Measurements from ENCODE around the gene GPR68.
"Not testable (repeated sequence)": the region's sequence is repeated elsewhere in the genome, so short reads cannot be mapped to it uniquely, and the experiment has no call there.

The GPR68 gene

DNA sequence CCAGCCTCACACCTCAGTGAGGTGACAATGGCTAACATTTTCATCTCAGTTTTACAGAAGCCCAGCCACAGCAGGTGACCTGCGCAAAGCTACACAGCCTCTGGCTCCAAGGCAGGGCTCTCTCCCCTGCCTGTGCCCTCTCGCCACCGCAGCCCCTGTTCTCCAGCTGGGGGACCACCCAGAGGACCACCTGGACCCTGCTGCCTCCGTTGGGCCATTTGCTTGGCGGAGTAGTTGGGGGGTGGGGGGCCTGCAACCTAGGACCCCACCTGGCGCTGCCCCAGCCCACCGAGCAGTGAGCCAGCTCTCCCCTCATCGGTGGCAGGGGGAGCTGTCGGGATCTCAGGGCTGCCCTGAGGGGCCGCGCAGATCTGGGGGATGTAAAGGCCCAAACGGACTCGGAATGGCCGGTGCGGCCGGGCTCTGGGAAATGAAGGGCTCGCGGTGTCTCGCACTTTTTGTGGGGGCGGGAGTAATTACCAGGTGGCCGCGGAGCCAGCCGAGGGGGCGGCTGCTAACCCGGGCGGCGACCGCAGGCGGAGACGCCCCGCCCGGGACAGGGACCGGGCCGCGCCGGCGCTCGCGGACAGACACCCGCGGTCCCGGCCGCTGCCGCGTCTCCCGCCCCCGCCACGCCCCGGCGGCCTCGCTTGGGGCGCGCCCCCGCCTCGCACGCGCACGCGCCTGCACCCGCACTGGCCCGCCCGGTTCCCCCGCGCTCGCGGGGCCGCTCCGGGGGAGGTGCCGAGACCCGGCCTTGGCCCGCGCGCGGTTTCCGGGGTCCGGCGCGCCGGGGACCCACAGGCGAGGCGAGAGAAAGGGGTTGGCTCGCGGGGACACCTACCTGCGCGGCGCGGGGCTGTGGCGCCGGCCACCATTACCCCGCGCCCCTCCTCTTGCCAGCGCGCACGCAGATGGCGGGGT, 8.6 kb upstream of the GPR68 start:
- no peak for DNase-seq

GRCh38 chr14:91250912-91251311, 6.4 kb upstream of the GPR68 start:
- no peak for DNase-seq

GRCh38 chr14:91249841-91250616, 5.5 kb upstream of the GPR68 start:
- no peak for DNase-seq

DNA sequence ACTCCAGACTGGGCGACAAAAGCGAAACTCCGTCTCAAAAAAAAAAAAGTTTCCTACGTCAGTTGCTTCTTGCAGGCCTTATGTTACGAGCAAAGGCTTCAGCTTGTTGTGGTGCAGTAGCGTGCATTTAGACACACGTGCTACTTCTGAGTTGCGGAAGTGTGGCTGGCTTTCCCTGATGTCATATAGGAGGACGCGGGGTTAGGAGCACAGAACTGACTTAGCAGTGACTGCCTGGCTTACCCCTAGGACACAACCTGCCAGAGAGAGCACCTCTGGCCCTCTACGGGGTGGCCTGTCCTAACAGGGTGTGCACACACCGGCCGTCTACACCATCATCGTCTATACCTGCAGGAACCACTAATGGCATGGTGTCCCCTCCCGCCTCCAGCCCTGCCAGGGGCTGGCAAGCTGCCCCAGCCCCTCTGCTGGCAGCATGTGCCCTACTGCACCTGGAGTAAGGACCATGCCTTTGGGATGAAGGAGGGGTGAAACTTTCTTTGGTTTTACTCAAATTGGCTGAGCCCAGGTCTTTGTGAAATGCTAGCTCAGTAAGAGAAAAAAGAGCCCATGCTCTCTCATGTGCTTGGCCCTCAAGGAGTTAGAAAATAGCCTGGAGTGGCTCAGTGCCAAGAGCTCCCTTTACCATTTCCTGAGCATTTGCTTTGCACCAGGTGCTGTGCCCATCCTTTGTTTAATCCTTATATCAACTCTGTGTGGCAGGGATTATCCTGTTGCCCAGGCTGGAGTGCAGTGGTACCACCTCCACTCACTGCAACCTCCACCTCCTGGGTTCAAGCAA, 1.7 kb upstream of the GPR68 start:
- DNase-seq, result no peak

DNA sequence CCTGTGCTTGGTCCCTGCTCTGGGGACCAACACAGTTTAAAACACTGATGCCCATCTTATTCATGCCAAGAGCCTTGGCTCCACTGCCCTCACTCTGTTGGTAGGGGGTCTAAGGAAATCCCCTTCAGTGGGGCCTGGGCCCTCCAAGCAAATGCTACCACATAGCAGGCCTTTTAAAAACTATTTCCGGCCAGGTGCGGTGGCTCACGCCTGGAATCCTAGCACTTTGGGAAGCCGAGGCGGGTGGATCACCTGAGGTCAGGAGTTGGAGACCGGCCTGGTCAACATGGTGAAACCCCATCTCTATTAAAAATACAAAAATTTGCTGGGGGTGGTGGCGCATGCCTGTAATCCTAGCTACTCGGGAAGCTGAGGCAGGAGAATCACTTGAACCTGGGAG, 1.1 kb upstream of the GPR68 start:
- not testable (repeated sequence) for DNase-seq

DNA sequence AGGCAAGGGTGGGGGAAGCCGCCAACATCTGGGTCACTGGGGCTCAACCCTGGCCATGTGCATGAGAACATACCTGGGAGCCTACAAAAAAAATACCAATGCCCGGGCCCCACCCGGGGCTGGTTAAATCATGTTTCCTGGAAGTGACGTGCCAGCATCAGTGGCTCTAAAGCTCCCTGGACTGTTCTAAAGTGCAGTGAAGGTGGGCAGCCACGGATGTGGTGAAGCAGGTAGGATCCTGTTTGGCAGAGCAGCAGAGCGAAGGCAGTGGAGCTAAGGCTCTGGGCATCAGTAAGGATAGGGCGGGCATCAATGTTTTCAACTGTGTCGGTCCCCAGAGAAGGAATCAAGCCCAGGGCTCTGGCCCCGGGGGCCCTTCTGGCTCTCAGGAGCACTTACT, 525 bp upstream of the GPR68 start:
- no peak for DNase-seq

GRCh38 chr14:91243074-91243471, 1.4 kb downstream of the GPR68 start:
- DNase-seq, result no peak

- DNase-seq, result no peak
Observed at GRCh38 chr14:91242635-91243034, 1.9 kb downstream of the GPR68 start.

- no peak for DNase-seq
Observed at GRCh38 chr14:91241863-91242262, 2.6 kb downstream of the GPR68 start.

DNA sequence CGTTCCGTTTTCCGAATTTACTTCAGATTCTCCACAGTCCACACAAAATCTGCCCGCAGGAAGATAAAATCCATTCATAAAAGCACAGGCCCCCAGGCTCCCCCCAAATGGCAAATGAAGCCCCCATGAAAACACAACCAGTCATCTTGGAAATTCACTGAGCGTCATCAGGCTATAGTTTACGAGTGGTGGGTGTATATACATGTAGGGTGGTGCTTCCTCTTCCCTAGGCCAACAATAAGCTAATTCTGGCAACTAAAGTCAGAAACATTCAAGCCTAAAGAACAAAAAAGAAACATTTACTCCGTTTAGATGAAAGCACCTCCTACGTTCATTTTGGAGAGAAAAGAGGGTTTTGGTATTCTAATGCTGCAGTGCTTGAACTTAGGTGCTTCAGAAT, 5.8 kb downstream of the GPR68 start:
- no peak for DNase-seq

- DNase-seq, result no peak
Observed at GRCh38 chr14:91238085-91238484, 6.4 kb downstream of the GPR68 start.

- DNase-seq, result no peak
Observed at GRCh38 chr14:91237219-91237618, 7.3 kb downstream of the GPR68 start.

GRCh38 chr14:91235841-91236240, 8.7 kb downstream of the GPR68 start:
- no peak for DNase-seq

- no peak for DNase-seq
Observed at GRCh38 chr14:91234791-91235114, 9.8 kb downstream of the GPR68 start.

DNA sequence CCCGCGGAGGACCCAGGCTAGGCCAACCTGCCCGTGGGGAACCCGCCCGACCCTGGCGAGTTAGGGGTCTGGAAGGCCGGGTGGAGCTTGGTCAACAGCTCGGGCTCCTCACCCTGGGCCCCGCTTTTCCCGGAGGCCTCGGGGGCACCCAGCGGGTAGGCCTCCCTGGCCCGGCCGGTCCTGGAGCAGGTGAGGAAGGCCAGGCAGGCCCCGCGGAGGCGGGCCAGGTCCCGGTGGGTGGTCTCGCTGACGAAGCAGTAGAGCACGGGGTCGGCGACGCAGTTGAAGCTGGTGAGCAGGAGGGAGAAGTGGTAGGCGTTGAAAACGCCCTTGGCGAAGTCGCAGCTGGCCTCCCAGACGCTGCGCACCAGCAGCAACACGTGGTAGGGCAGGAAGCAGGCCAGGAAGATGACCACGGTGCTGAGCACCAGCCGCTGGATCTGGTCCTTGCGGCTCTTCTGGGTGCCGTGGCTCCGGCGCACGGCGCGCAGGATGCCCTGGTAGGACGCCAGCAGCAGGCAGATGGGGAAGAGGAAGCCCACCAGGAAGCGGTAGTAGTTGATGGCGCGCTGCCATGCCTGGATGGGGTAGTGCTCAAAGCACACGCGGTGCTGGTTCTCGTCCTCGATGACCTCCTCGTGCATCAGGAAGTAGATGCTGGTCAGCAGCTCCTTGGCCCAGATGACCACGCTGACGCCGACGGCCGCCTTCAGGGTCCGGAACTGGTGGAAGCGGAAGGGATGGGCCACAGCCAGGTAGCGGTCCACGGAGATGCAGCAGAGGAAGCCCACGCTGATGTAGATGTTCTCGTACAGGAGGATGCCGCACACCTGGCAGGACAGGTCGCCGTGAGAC, 10.3 kb downstream of the GPR68 start:
- no peak for DNase-seq

GRCh38 chr14:91232603-91233002, 11.9 kb downstream of the GPR68 start:
- DNase-seq, result no peak

GRCh38 chr14:91232052-91232451, 12.5 kb downstream of the GPR68 start:
- DNase-seq, result no peak

DNA sequence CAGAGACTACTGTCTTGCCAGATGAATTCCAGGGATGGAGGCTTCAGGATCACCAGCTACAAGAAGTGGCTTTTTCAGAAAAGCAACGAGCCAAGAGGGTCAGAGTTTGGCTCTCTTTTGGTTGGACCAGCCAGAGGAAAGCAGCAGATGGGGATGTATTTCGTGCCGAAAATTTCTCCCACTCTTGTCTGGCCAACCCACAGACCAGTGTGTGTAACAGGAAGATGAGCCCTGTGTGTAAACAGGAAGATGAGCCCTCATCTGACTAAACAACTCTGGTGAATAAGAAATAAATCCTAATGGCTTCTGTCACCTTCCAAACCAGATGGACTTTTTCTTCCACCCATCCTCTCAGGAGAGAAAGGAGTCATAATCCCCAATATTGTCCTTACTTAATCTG, 13.1 kb downstream of the GPR68 start:
- DNase-seq, result no peak

GRCh38 chr14:91230397-91231035, 14.0 kb downstream of the GPR68 start:
- no peak for DNase-seq

DNA sequence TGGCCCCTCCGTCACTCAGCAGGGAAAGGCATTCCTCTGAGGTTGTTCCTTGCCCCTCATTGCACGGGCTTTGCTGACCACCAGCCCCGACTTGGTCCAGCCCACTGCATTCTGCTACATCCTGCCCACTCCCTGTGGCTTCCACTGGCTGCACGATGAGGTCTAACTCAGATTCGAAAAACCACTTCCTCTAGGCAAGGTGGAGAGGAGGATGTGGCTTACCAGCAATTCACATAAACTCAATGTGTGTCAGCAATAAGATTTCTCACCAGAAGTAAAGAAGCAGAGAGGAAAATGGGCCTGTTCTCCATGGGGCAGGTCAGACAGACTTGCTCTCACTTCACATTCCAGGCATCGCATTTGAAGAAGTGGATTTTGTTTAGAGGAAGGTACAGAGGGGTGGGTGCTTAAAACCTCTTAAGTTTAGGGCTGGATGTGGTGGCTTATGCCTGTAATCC, 14.7 kb downstream of the GPR68 start:
- DNase-seq, result no peak

GRCh38 chr14:91229005-91229382, 15.5 kb downstream of the GPR68 start:
- no peak for DNase-seq

Measured in amniotic stem cell (primary cell).